ENCODE results near the gene DMPK. TPM values are rescaled to one million over a fixed set of nuclear protein-coding genes. Genes with fewer than 3 reads are reported as not detected.

Gene DMPK
- polyA plus RNA-seq, 1 of the 3 experiments (the other 2 are of a cell fraction): 92.2 TPM

DNA sequence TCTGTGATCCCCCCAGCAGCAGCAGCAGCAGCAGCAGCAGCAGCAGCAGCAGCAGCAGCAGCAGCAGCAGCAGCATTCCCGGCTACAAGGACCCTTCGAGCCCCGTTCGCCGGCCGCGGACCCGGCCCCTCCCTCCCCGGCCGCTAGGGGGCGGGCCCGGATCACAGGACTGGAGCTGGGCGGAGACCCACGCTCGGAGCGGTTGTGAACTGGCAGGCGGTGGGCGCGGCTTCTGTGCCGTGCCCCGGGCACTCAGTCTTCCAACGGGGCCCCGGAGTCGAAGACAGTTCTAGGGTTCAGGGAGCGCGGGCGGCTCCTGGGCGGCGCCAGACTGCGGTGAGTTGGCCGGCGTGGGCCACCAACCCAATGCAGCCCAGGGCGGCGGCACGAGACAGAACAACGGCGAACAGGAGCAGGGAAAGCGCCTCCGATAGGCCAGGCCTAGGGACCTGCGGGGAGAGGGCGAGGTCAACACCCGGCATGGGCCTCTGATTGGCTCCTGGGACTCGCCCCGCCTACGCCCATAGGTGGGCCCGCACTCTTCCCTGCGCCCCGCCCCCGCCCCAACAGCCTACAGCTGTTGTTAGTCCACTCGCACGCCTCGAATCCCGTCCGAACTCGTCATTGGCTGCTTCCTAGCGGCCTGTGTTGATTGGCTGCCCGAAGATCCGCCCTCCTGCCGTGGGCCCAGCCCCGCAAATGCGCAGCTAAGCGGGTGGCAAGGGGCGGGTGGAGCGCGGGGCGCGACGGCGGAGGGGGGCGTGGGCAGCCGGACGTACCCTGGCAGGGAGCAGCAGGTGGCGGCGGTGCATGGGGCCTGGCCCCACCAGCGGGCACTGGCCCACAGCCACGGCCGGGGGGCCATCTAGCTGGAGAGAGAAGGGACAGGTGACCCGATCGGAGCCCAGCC, 11.8 kb downstream of the DMPK start:
- Histone ChIP-seq H3K4me2 (peak overlapping the region; percentile 98), H3K9ac (peak overlapping the region; percentile 58; the same call in 1 of the 2 replicates), H3K9me3 (no peaks in the 10 kb centered on the region), H3K4me1 (ENCODE audit: control insufficient read depth in 1 of 2, insufficient read depth in 2 of 2, low read depth in 1 of 2, low read length in 1 of 2) (peaks cover 8 to 30% of the 10 kb centered on the region in 2 experiments; a peak in 3 of 4 replicates), H3K9me2 (no peaks in the 10 kb centered on the region), H3K27me3 (ENCODE audit: insufficient read depth) (no peaks in the 10 kb centered on the region), H3K36me3 (replicated peaks in 1 of 2; ENCODE audit: control insufficient read depth in 1 of 2, insufficient read depth in 2 of 2, low read length in 1 of 2) (peaks cover 10 to 26% of the 10 kb centered on the region in 2 experiments), H3F3A (replicated peaks; ENCODE audit: insufficient read depth) (peaks cover 49% of the 10 kb centered on the region), H4K20me1 (ENCODE audit: insufficient read depth) (peaks cover 11% of the 10 kb centered on the region; the same call in 1 of the 2 replicates), H3K27ac (ENCODE audit: low read depth in 2 of 2, low read length in 1 of 2) (peak overlapping the region; percentile 79 to 95), H3K4me3 (ENCODE audit: low read depth in 2 of 2, low read length in 1 of 2) (peak overlapping the region; percentile 55 to 61), H3K79me2 (ENCODE audit: insufficient read depth) (no peaks in the 10 kb centered on the region), H2AFZ (ENCODE audit: low read depth) (no peak overlapping the region)
- 2% methylated on average over 31 of the region's 79 CpGs for WGBS (ENCODE audit: low lambda C conversion rate)
- ChIA-PET POLR2A (interaction anchor here (0.5 to 3.6 kb wide), 12 partner anchors 11 to 101 kb away, joined by 3 to 19 read pairs (median 4); partner anchors contain the start of genes DMPK and FBXO46), CTCF (interaction anchor here (0.6 to 5.9 kb wide), 29 partner anchors 9 to 342 kb away, joined by 3 to 100 read pairs (median 6); partner anchors contain the start of genes DMPK, DMWD, FBXO46 and MEIOSIN)
- DNase-seq: peak; percentile 96
- TF ChIP-seq CTCF (IDR thresholded peaks at IDR 0.05) (peak; percentile 89), IRF3 (IDR thresholded peaks at IDR 0.05; ENCODE audit: low read depth, low read length) (no peak), EP300 (IDR thresholded peaks at IDR 0.05; ENCODE audit: borderline replicate concordance in 1 of 2, low read depth in 1 of 2, low read length in 1 of 2) (no peak; a peak in 1 of 4 replicates), SIN3A (IDR thresholded peaks at IDR 0.05; ENCODE audit: borderline replicate concordance, low read depth, low read length) (peak; percentile 50), NFIC (IDR thresholded peaks at IDR 0.05; ENCODE audit: borderline replicate concordance) (no peak), GATA2 (CRISPR knock-in tag; IDR thresholded peaks at IDR 0.05) (no peak), RXRA (IDR thresholded peaks at IDR 0.05; ENCODE audit: borderline replicate concordance, low read depth) (no peak), ZBTB33 (IDR thresholded peaks at IDR 0.05; ENCODE audit: borderline replicate concordance, low read depth) (0 out of 2 replicates have a peak, but pooled peaks have one; percentile 10), USF2 (IDR thresholded peaks at IDR 0.05; ENCODE audit: borderline replicate concordance, low read depth, low read length) (no peak), JUND (IDR thresholded peaks at IDR 0.05) (no peak), TEAD4 (IDR thresholded peaks at IDR 0.05; ENCODE audit: borderline replicate concordance, insufficient read depth) (0 out of 2 replicates have a peak, but pooled peaks have one; percentile 17), EZH2phosphoT487 (IDR thresholded peaks at IDR 0.05; ENCODE audit: borderline replicate concordance, low read depth) (no peak), TAF1 (IDR thresholded peaks at IDR 0.05; ENCODE audit: borderline replicate concordance, low read depth, low read length) (0 out of 2 replicates have a peak, but pooled peaks have one; percentile 26), YY1 (IDR thresholded peaks at IDR 0.05; ENCODE audit: low read depth) (no peak), MEF2A (IDR thresholded peaks at IDR 0.05; ENCODE audit: borderline replicate concordance, low read depth) (no peak; the same call in 1 of the 2 replicates), MXI1 (IDR thresholded peaks at IDR 0.05; ENCODE audit: low read depth, low read length) (peak; percentile 29), TCF12 (IDR thresholded peaks at IDR 0.05) (no peak), SMC3 (IDR thresholded peaks at IDR 0.05; ENCODE audit: low read depth, low read length) (peak; percentile 43; the same call in 1 of the 2 replicates)
- TF ChIP-seq, protein P1, sequence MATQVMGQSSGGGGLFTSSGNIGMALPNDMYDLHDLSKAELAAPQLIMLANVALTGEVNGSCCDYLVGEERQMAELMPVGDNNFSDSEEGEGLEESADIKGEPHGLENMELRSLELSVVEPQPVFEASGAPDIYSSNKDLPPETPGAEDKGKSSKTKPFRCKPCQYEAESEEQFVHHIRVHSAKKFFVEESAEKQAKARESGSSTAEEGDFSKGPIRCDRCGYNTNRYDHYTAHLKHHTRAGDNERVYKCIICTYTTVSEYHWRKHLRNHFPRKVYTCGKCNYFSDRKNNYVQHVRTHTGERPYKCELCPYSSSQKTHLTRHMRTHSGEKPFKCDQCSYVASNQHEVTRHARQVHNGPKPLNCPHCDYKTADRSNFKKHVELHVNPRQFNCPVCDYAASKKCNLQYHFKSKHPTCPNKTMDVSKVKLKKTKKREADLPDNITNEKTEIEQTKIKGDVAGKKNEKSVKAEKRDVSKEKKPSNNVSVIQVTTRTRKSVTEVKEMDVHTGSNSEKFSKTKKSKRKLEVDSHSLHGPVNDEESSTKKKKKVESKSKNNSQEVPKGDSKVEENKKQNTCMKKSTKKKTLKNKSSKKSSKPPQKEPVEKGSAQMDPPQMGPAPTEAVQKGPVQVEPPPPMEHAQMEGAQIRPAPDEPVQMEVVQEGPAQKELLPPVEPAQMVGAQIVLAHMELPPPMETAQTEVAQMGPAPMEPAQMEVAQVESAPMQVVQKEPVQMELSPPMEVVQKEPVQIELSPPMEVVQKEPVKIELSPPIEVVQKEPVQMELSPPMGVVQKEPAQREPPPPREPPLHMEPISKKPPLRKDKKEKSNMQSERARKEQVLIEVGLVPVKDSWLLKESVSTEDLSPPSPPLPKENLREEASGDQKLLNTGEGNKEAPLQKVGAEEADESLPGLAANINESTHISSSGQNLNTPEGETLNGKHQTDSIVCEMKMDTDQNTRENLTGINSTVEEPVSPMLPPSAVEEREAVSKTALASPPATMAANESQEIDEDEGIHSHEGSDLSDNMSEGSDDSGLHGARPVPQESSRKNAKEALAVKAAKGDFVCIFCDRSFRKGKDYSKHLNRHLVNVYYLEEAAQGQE (IDR thresholded peaks at IDR 0.05; ENCODE audit: low read depth, low read length): no peak
